GM21447 (cell line): Measurements from ENCODE around the gene CACNA1B.
"Not testable (repeated sequence)": the region's sequence is repeated elsewhere in the genome, so short reads cannot be mapped to it uniquely, and the experiment has no call there.

Experiments
- ATAC-seq: cut with Tn5 transposase; IDR thresholded peaks from one replicate; pipeline ENCODE4 v1.9.1; 2021; ENCODE audit not compliant: unreplicated experiment

Gene CACNA1B

DNA sequence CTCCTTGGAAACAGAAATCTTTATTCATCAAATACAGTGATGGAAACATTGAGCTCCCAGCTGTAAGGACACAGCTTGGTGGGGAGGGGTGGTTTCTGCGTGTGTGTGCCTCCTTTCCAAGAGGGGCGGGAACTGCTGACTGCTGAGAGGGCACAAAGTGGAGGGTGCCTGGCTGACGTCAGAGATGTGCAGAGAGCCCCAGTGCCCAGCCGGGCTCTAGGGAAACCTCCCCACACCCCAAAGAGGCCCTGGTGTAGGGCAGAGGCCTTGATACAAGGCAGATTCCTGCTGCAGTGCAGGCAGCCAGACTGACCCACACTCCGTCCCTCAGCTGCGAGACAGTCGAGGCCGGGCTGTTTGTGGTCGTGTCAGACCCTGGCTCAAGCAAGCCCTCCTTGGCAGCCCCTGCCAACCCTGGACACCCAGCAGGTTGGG is 191.0 kb downstream of the CACNA1B start:
- no peak for ATAC-seq

DNA sequence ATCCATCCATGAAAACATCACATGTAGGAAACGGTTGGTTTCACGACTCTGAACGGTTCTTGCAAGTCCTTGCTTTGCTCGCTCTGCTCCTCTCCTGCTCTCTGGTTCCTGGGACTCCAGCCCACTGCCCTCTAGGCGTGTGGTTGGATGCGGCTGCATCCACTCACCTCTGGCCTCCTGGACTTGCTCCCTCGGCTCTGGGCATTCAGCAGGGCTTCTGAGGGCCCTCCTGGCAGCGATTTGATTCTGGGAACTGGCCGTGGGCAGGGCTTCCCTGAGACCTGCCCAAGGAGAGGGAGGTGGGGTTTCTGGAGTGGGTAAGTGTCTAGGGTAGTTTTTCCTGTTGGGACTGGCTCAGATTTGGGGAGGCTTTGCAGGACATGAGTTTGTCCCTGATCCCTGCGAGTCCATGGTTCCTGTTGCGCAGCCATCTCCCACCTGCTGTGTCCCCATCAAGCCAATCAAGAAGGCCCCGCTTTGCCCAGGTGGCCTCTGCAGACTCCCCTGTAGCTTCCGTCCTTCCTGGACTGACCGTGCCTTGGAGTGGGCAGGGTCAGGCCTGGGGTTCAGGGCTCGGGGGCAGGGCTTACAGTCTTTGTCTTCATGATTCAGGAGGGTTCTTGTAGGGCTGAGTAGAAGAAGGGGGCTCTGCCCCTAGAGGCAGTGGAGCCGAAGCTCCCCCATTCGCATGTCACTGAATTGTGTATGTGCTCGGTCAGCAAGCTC is 192.3 kb downstream of the CACNA1B start:
- ATAC-seq = no peak

DNA sequence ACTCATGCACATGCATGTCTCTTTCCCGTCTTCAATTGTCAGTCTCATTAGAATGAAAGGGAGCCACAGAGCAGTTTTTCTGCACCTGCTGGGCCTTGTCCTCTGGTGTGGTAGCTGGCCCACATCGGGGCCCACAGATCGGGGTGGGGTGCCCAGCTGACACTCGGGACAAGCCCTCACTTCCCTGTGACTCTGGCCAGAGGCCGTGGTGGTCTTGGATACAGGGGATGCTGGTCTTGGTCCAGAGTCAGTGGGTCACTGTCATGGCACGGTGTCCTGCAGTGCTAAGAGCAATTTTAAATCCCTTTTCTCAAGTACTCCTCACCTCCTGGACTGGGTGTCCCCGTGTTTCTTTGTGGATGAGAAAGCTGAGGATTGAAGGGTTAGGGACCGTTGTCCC is 193.2 kb downstream of the CACNA1B start:
- no peak for ATAC-seq

DNA sequence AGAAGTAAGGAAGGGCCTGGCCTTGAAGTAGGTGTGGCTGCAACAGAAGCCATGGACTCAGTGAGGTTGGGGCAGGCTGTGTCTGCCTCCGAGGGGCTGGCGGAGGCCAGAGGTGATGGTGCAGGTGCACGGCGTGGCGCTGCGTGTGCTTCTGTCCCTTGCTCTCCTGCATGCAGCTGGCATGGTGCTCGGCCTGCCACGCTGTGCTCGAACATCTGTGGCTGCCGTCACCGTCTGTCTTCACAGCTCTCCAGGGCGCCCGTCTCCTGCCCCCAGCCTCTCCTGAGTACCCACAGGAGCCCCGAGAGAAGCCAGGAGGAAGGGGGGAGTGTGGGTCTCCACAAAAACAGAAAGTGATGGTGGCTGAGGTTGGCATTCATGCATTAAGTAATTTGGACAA is 193.7 kb downstream of the CACNA1B start:
- no peak for ATAC-seq

DNA sequence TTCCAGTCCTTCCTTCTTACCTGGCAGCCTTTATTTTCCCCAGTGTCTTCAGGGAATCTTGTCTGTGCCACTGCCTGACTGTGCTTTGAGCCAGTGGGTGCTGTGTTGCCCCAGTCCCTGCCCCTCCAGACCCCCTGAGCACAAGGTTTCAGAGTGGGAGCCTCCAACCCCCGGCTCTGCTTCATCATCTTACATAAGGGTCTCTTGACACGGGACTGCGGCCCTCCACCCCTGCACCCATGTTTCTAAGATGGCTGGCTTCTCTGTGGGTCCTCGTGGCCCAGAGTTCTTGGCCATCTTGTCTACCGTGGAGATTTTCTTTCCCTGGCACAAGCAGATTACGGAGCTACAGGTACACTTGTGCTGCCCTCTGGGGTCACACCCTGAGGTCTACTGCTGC is 194.1 kb downstream of the CACNA1B start:
- no peak for ATAC-seq

DNA sequence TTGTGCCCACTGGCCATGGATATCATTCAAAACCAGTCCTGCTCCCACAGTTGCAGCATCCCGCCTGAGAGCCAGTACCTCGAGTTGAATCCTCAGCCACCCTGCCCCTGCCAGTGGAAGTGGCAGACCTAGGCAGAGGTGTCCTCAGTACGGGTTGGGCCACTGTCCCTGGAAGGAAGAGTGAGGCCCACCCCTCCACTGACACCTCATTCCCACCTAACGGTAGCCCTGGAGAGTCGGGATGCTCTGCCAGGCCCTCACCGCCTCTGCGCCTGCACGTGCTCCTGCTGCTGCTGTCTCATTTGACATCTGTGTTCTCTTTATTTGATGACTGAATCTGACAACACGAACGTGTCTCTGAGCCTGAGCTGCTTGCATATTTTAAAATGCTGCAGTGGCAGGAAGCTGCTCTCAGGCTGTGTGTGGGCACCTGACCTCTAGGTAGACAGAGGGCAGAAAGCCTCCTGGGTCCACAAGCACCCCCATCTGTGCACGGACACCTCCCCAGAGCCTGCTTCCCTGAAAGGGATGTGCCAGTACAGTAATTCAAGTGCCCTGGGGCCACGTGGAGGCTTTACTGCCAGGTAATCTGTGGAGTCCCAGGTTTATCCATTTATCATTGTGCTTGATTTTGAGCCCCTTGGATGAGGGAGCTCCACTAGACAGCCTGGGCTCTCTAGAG is 194.7 kb downstream of the CACNA1B start:
- ATAC-seq = no peak

DNA sequence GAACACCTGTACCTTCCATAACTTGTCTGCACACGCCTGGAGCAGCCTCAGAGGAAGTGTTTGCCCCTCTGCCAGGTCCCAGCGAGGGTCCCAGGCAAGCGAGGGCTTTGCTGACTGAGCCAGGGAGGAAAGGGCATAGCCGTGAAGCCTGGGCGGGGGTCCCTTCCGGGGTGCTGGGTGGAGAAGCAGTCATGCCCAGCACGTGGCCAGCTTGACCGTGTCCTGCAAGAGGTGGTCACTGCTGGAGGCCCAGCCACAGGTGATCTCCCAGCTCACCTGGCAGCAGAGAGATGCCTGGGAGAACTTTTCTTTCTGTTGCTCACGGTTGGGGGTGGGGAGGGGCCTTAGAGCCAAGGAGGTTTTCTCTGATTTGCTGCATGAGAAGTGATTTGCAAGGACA is 195.3 kb downstream of the CACNA1B start:
- no peak for ATAC-seq

DNA sequence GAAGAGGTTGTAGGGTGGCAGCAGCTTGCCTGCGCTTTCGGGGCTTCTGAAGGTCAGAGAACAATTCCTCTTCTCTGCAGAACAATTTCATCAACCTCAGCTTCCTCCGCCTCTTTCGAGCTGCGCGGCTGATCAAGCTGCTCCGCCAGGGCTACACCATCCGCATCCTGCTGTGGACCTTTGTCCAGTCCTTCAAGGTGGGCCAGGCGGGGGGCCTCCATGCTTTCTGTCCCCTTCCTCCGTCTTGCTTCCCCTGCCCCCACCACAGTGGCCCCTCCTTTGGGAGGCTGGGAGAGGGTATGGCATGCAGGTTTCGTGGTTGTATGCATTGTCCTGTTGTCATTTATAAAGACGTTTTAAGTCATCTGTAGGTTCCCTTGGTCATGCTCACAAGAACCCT is 195.8 kb downstream of the CACNA1B start:
- ATAC-seq = no peak

DNA sequence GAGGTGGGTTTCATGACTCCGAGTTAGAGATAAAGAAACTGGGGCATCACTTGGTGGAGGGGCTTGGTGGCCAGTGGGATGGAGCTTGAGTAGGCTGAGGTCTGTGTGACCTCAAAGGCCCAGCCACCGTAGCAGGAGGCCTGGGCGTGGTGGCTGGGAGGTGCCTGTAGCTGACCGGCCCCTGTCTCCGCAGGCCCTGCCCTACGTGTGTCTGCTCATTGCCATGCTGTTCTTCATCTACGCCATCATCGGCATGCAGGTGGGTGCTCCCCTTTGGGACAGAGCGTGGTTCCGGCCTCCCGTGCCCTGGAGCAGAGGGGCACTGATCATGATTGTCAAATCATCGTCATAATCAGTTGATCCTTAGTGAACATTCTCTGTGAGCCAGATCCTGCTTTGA is 196.2 kb downstream of the CACNA1B start:
- ATAC-seq = no peak

DNA sequence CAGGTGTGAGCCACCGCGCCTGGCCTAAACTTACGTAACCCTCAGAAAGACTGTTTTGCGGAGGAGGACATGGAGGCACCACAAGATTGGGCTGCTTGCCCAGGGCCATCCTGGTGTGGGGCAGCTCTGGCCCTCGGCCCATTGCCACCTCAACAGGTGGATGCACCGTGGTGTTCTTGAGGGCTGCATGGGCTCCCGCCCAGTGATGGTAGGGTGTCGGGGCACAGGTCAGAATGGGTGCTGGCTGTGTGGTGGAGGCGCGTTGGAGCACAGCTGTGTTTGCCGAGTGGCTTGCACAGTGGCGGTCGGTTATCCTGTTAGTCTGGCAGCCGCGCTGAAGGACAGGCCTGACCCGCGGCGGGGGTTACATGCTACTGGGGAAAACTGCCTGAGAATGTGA is 196.9 kb downstream of the CACNA1B start:
- ATAC-seq = no peak

DNA sequence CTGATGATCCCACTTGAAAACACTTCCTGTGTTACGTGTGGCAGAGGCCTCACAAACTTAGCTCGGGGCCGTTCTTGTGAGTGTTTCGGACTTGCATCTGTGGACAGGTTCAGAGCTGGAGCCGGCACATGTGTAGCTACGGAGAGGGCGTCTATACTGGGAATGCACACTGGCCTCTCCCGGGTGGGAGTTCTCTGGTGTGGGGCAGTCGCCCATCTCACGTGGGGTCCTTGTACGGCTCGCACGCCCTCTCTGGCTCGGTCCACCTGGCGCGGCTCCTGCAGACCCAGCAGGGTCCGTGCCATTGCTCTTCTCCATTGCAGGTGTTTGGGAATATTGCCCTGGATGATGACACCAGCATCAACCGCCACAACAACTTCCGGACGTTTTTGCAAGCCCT is 197.9 kb downstream of the CACNA1B start:
- ATAC-seq = no peak

DNA sequence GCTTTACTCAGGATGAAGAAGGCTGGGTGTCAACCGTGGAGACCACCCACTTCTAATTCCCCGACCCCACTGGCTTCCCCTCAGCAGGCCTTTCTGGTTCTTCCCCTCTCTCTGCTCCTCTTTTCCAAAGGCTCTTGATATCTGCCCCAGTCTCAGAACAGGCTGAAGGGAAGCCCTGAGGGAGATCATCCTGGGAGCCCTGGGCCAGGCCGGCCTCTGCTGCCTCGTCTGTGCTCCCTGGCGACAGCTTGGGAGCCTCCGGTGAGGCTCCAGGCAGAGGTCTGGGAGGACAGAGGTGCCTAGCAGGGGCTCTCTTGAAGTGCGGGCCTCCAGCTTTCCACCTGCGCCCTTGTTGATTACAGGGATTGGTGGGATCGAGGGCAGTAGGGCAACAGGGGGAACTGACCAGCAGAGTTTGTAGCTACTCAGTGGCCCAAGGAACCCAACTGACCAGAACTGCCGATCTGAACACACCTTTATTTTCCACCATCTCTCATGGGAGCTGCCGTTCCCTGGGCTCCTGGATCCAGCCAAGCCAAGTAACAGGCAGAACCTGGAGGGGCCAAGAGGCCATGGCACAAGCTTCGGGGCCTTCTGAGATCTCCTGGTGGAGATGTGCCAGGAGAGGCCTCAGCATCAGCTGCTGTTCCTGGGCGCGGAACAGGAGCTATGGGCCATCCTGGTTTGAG is 198.5 kb downstream of the CACNA1B start:
- no peak for ATAC-seq

DNA sequence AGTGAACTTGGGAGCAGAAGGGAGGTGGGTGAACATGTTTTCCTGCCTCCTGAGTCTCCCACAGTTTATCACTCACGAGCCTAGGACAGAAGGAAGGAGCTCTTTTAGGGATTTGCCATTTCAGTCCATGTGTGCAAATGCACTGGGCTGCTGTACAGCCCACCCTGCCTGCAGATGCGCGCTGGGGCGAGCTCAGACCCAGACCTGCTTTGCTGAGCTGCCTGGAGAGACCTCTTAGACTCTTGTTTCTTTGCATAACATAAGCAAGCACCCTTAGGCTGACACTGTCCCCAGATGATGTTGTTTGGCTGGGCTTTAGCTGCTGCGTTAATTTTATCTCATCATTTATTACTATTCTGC is 199.0 kb downstream of the CACNA1B start:
- ATAC-seq = no peak

DNA sequence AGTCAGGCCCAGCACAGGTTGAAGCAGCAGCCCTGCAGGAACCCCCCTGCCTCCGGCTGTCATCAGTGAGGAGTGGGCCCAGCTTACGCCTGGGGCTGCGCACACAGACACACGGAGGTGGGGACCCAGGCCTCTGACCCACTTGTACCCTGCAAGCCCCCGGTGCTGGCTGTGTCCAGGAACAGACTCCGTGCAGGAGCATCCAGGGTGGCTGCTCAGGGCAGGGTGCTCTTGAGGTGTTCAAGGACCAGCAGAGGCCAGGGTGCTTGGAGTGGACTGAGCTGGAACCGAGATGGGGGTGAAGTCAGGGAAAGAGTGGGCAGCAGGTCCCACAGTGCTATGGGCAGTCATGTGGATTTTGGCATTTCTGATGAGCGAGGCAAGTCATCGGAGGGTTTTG is 199.5 kb downstream of the CACNA1B start:
- ATAC-seq = no peak

DNA sequence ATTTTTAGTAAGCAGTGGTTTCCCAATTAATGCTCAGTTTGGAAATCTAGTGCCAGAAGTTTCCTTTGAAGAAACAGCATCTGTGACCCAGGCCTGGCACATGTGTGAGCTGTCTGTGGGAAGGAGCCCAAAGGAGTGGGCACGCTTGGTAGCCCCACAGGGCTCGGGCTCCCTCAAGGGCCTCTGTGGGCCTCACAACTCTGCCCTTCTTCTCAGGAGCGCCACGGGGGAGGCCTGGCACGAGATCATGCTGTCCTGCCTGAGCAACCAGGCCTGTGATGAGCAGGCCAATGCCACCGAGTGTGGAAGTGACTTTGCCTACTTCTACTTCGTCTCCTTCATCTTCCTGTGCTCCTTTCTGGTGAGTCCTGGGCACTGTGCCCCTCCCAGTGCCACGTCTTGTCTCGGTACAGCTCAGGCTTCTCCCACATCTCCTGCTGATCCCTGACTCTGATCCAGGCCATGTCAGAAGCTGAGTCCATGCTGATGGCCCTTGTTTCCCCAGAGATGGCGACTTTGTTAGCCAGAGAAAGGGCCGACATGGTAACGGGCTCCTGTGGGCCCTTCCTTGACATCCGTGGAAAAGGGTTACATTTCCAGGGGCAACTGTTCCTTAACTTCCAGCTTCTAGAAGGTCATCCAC is 200.4 kb downstream of the CACNA1B start:
- ATAC-seq = no peak

DNA sequence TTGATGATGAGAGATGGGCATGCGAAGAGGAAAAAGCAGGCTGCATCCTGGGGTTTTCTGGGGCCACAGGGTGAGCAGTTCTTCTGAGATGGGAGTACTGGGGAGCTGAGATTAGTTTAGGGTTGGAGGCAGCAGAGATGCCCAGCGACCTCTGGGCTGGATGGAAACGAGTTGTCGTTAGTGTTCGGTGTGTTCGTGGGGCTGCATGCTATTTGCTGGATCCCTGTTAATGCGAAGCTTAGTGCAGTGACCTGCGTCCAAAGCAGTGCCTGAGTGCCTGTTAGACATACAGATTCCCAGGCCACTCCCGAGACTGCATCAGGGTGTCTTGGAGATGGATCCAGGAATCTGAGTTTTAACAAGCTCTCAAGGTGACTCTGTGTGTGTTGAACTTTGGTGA is 201.3 kb downstream of the CACNA1B start:
- ATAC-seq = no peak

DNA sequence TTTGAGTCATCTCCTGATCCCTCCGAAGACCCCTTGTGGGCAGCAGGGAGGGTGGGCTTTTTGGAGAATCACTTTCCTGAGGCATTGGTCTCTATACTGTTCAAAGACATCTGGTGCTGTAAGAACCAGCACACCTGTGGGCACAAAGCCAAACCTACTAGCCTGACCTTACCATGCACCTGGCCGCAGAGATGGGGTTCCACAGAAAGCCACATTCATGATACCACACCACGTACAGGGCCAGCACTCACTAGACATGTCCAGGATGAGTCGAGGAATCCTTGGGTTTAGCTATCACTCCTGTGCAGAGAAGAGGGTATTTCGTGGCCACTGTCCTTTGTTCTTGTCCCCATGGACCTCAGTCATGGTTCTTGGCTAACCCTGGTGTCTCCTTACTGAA is 203.4 kb downstream of the CACNA1B start:
- no peak for ATAC-seq

DNA sequence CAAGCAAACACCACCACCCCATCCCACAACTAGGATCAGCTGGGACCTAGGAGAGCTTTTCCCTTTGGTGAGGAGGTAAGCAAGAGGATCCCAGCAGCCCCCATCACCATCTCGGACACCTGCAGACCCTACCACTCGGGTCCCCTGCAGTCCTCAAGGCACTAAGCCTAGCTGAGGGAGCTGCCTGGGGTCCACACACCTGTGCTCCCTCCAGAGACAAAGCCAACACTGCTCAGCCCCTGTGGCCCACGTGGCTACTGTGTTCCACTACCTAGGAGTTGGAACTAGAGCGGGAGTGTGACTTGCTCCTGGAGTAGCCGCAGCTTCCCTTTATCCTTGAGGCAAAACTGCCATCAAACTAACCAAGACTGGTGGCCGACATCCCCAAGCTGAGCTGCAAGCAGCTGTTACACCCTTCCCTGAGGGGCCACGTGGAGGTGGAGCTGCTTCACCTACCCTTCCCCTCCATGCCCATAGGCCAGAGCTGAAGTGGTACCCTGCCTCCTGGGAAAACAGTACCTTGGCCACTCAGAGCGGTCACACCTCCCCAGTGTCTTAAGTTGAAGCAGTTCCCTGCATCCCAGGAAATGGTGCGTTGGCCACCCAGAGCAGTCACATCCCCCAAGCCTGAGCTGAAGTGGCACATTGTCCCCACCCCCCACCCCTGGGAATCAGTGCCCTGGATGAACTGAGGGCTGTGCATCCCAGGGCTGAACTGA is 205.5 kb downstream of the CACNA1B start:
- no peak for ATAC-seq

DNA sequence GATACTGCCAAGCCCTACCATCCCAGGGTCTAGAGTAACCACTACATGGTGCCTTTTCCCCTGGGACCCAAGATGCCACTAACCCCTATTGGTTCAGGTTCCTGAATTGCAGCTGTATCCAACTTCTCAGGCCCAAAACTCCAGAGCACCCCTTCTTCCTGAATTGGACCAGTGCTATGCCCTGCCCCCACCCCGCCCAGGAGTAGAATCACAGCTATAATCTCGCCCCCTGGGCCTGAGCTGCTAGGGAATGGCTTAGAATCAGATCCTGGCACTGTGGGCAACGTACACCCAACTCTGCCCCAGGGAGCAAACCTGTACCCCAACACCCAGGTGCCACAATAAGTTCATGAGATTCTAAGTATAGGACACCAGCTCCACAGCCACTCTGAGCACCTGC is 206.3 kb downstream of the CACNA1B start:
- no peak for ATAC-seq

DNA sequence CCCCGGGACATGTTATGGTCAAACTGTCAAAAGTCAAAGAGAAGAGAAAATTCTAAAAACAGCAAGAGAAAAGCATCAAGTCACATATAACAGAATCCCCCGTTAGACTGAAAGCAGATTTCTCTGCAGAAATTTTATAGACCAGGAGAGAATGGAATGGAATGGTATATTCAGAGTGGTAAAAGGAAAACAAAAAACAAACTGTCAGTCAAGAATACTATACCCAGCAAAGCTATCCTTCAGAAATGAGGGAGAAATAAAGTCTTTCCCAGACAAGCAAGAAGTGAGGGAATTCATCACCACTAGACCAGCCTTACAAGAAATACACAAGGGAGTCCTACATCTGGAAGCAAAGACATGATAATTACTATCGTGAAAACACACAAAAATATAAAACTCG is 208.0 kb downstream of the CACNA1B start:
- ATAC-seq = no peak

DNA sequence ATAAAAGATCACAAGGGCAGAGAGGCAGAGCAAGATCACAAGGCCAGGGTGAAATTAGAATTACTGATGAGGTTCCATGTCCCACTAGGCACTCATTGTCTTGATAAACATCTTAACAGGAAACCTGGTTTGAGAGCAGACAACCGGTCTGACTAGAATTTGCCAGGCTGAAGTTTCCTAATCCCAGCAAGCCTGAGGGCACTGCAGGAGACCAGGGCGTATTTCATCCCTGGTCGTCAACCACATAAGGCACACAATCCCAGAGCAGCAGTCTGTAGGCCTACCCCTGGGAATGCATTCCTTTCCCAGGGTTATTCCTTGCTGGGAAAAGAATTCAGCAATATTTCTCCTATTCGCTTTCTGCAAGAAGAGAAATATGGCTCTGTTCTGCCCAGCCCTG is 214.5 kb downstream of the CACNA1B start:
- ATAC-seq = not testable (repeated sequence)
